Right lobe of liver (tissue), 6 donors: ENCODE results near the gene NBL1. TPM values are rescaled to one million over a fixed set of nuclear protein-coding genes. Genes with fewer than 3 reads are reported as not detected.

Experiments
- ATAC-seq, 4 donors: fragments of 200-7000 bp; cut with Tn5 transposase; one replicate each; pipeline ENCODE4 v1.9.1; 2020; ENCODE audit warnings: mild to moderate bottlenecking in 4 of 4, moderate library complexity in 4 of 4
- DNase-seq, 3 donors: peaks; one replicate each; pipeline ENCODE4 v3.0.0-alpha.2; 2020
- H3K27ac ChIP-seq, 3 donors: fragments of 200-600 bp; one replicate each; pipeline ENCODE4 v1.8.0; 2022
- H3K27me3 ChIP-seq, 2 donors: fragments of 200-600 bp; one replicate each; pipeline ENCODE4 v1.8.0; 2022
- H3K36me3 ChIP-seq, 4 donors: fragments of 200-600 bp; sonication (generic) in 1 of 4; one replicate each; pipeline versions ENCODE4 v1.5.1 to v1.8.0; 2017 to 2022; ENCODE audit warnings: control low read depth in 1 of 4
- H3K4me1 ChIP-seq, 4 donors: fragments of 200-600 bp; sonication (generic) in 1 of 4; one replicate each; pipeline versions ENCODE4 v1.5.1 to v1.8.0; 2017 to 2022; ENCODE audit warnings: control low read depth in 1 of 4
- H3K4me3 ChIP-seq, 3 donors: fragments of 200-600 bp; one replicate each; pipeline ENCODE4 v1.8.0; 2022
- H3K9me3 ChIP-seq, 4 donors: fragments of 200-600 bp; sonication (generic) in 1 of 4; one replicate each; pipeline versions ENCODE4 v1.5.1 to v1.8.0; 2017 to 2022; ENCODE audit warnings: control low read depth in 1 of 4
- CTCF ChIP-seq, 4 donors: fragments of 200-600 bp in 3 of 4; fragments of 450-650 bp in 1 of 4; IDR thresholded peaks; one replicate each; pipeline versions ENCODE4 v1.5.1 to v1.8.0; 2016 to 2022; ENCODE audit warnings: antibody characterized with exemption in 4 of 4, mild to moderate bottlenecking in 2 of 4
- POLR2A ChIP-seq: fragments of 450-650 bp; IDR thresholded peaks from one replicate; pipeline ENCODE4 v1.6.1; 2017; ENCODE audit warnings: antibody characterized with exemption, mild to moderate bottlenecking
- WGBS: methylation state at CpG from one replicate; pipeline ENCODE4 v1.1.6; 2018; ENCODE audit warnings: low coverage, low lambda C conversion rate; ENCODE audit not compliant: insufficient coverage; ENCODE audit errors: missing lambda C conversion rate; 5-methylcytosine and 5-hydroxymethylcytosine counted together
- intact Hi-C, 2 donors: fragments of 100-400 bp; cut with DNase I; formaldehyde crosslinking; loops; one replicate each; pipeline versions ENCODE4 v1.11.2 to v1.14.1; 2022
- total RNA-seq, 6 experiments: library from RNA; depleted of rRNA in 2 of 6; stranded (reverse); fragments of >200 nt in 2 of 6; fragmentation: NEBNext Ultra II Directional in 3 of 6; extraction: Animal tissue kit (Norgen Biotek cat#: 25700) in 3 of 6; gene quantifications; one replicate each; pipeline versions ENCODE4 v1.1.0 to v1.2.4, GENCODE V29; 2016 to 2023
- donor health status: DM: no; HTN: yes; CAD: no.
- donor health status: DM: no; HTN: no; CAD: no.
- donor health status: DM: no; HTN: no; CAD: no.
- donor health status: DM: no; HTN: yes; CAD: no.
- donor health status: DM: no; HTN: yes; CAD: no.

NBL1 gene
- total RNA-seq, 6 experiments from 2014 or later: 2.2 to 5.7 (median 3.4) TPM

- Histone ChIP-seq H3K4me3 (no peak within 1 kb of the TSS), H3K27me3 (peaks cover 3 to 11% of the 10 kb centered on the region in 2 donors), H3K4me1 (peaks cover 0 to 7% (median 0%) of the 10 kb centered on the region in 4 donors), H3K27ac (no peak within 1 kb of the TSS), H3K9me3 (no peaks in the 10 kb centered on the region), H3K36me3 (no peaks in the 10 kb centered on the region)
- no peak for DNase-seq
- intact Hi-C loops: no loop called here
- 0% methylated on average over 3 of the region's 80 CpGs for WGBS
- ATAC-seq: no peak
- no peak for TF ChIP-seq CTCF (IDR thresholded peaks at IDR 0.05)
- no peak for TF ChIP-seq POLR2A
These were observed 20.5 kb downstream of the NBL1 start, which contains the start of gene HTR6 for GRCh38 chr1:19664453-19665185. Gene HTR6 (plus strand): TSS chr1:19664875. CDS start chr1:19665754, 879 bp downstream.

DNA sequence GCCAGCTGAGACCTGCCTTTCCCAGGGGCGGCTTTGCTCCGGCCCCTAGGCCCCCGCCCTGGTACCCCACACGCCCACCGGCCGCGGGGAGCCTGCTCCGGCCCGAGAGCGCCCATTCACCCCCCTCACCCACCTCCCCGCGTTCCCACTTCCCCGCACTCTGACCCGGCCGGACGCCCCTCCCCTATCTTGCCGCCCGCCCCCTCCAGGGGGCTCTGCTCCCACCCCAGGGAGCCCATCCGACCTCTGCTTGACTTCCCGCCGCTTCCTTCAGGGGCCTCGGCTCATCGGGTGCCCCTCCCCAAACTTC lies 21.0 kb downstream of the NBL1 start:
- ATAC-seq (no peak), DNase-seq (no peak)
- WGBS: no CpG with 5 or more reads among the region's 23 CpGs
- H3K27ac ChIP-seq: no peak overlapping the region
- peaks cover 0 to 7% (median 0%) of the 10 kb centered on the region in 4 donors for H3K4me1 ChIP-seq
- H3K36me3 ChIP-seq: no peaks in the 10 kb centered on the region
- peaks cover 3 to 11% of the 10 kb centered on the region in 2 donors for H3K27me3 ChIP-seq
- intact Hi-C loops: no loop called here
- TF ChIP-seq CTCF (IDR thresholded peaks at IDR 0.05): no peak
- TF ChIP-seq POLR2A: no peak
- H3K4me3 ChIP-seq: no peak overlapping the region
- no peaks in the 10 kb centered on the region for H3K9me3 ChIP-seq

DNA sequence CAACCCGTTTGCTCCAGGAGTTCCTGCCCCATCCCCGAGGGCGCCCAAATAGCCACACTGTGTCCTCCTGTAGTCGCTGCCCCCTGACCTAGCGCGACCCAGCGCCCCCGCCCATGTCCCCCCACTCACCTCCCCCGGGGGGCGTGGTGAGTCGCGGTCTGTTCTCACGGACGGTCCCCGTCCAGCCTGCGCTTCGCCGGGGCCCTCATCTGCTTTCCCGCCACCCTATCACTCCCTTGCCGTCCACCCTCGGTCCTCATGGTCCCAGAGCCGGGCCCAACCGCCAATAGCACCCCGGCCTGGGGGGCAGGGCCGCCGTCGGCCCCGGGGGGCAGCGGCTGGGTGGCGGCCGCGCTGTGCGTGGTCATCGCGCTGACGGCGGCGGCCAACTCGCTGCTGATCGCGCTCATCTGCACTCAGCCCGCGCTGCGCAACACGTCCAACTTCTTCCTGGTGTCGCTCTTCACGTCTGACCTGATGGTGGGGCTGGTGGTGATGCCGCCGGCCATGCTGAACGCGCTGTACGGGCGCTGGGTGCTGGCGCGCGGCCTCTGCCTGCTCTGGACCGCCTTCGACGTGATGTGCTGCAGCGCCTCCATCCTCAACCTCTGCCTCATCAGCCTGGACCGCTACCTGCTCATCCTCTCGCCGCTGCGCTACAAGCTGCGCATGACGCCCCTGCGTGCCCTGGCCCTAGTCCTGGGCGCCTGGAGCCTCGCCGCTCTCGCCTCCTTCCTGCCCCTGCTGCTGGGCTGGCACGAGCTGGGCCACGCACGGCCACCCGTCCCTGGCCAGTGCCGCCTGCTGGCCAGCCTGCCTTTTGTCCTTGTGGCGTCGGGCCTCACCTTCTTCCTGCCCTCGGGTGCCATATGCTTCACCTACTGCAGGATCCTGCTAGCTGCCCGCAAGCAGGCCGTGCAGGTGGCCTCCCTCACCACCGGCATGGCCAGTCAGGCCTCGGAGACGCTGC lies 21.7 kb downstream of the NBL1 start:
- Histone ChIP-seq H3K4me1 (peaks cover 0 to 7% (median 0%) of the 10 kb centered on the region in 4 donors), H3K9me3 (no peaks in the 10 kb centered on the region), H3K36me3 (no peaks in the 10 kb centered on the region), H3K4me3 (no peak overlapping the region), H3K27ac (no peak overlapping the region), H3K27me3 (peaks cover 3 to 11% of the 10 kb centered on the region in 2 donors)
- intact Hi-C loops: no loop called here
- DNase-seq (no peak), ATAC-seq (no peak)
- TF ChIP-seq POLR2A: no peak
- TF ChIP-seq CTCF (IDR thresholded peaks at IDR 0.05): no peak
- WGBS: 4% methylated on average over 21 of the region's 84 CpGs

- WGBS: 67% methylated on average over 8 of the region's 8 CpGs
- peaks cover 0 to 7% (median 0%) of the 10 kb centered on the region in 4 donors for H3K4me1 ChIP-seq
- no peaks in the 10 kb centered on the region for H3K9me3 ChIP-seq
- H3K4me3 ChIP-seq: no peak overlapping the region
- no peaks in the 10 kb centered on the region for H3K36me3 ChIP-seq
- DNase-seq: no peak
- no peak for TF ChIP-seq POLR2A
- TF ChIP-seq CTCF (IDR thresholded peaks at IDR 0.05): no peak
- H3K27ac ChIP-seq: no peak overlapping the region
- peaks cover 3 to 11% of the 10 kb centered on the region in 2 donors for H3K27me3 ChIP-seq
- ATAC-seq: no peak
- intact Hi-C loops: no loop called here
These were observed 24.8 kb downstream of the NBL1 start for GRCh38 chr1:19668888-19669287.
